GM12878 (cell line): Measurements from ENCODE around the gene SLC22A3. TPM values are rescaled to one million over a fixed set of nuclear protein-coding genes. Genes with fewer than 3 reads are reported as not detected.

Experiments used
- ASH2L ChIP-seq: fragments of 300-600, 200-600 bp; sonication (generic); IDR thresholded peaks from 2 replicates; pipeline ENCODE4 v1.6.1; 2017; ENCODE audit warnings: low read depth, mild to moderate bottlenecking, borderline replicate concordance
- BCLAF1 ChIP-seq: fragments of 450-650 bp; IDR thresholded peaks from 2 replicates; pipeline ENCODE4 v1.6.1; 2017; ENCODE audit warnings: antibody characterized with exemption, mild to moderate bottlenecking, moderate library complexity
- CHD2 ChIP-seq: IDR thresholded peaks from 2 replicates; pipeline ENCODE4 v1.6.1; 2011; ENCODE audit warnings: low read depth, low read length, improper control_type of control experiment, borderline replicate concordance
- JUND ChIP-seq: IDR thresholded peaks from 2 replicates; pipeline ENCODE4 v1.6.1; 2012; ENCODE audit warnings: low read depth, mild to moderate bottlenecking, low read length, improper control_type of control experiment, moderate library complexity
- KAT2A ChIP-seq: conservative IDR thresholded peaks from 2 replicates; pipeline ENCODE4 v1.6.1; 2011; ENCODE audit warnings: low read depth, low read length; ENCODE audit not compliant: control insufficient read depth
- LARP7 ChIP-seq: fragments of 450-650 bp; IDR thresholded peaks from 2 replicates; pipeline ENCODE4 v1.6.1; 2017; ENCODE audit warnings: mild to moderate bottlenecking
- MEF2B ChIP-seq: fragments of 450-650 bp; IDR thresholded peaks from 2 replicates; pipeline ENCODE4 v1.6.1; 2018; ENCODE audit warnings: mild to moderate bottlenecking, moderate library complexity; ENCODE audit not compliant: partially characterized antibody, poor library complexity, severe bottlenecking
- MLLT1 ChIP-seq: fragments of 450-650 bp; IDR thresholded peaks from 2 replicates; pipeline ENCODE4 v1.6.1; 2016; ENCODE audit warnings: mild to moderate bottlenecking
- NR2C2 ChIP-seq: IDR thresholded peaks from 2 replicates; pipeline ENCODE4 v1.6.1; 2011; ENCODE audit warnings: borderline replicate concordance, low read depth; ENCODE audit not compliant: control insufficient read depth, insufficient read length
- PRDM15 ChIP-seq: fragments of 450-650 bp; formaldehyde crosslinking; IDR thresholded peaks from 2 replicates; pipeline ENCODE4 v1.4.0; 2020; ENCODE audit warnings: mild to moderate bottlenecking, moderate library complexity
- RELB ChIP-seq: fragments of 450-650 bp; IDR thresholded peaks from 2 replicates; pipeline ENCODE4 v1.6.1; 2017; ENCODE audit warnings: low read depth, mild to moderate bottlenecking, moderate library complexity
- SMC3 ChIP-seq: IDR thresholded peaks from 2 replicates; pipeline ENCODE4 v1.6.1; 2011; ENCODE audit warnings: low read length, improper control_type of control experiment, borderline replicate concordance
- SP1 ChIP-seq: IDR thresholded peaks from one replicate; pipeline ENCODE4 v1.6.1; 2011; ENCODE audit warnings: low read depth, low read length
- SRF ChIP-seq, 2 experiments: IDR thresholded peaks; 2 replicates each; pipeline ENCODE4 v1.6.1; 2011; ENCODE audit warnings: low read depth in 2 of 2, low read length in 2 of 2, mild to moderate bottlenecking in 1 of 2, moderate library complexity in 1 of 2
- TARDBP ChIP-seq: IDR thresholded peaks from 2 replicates; pipeline ENCODE4 v1.6.1; 2016; ENCODE audit warnings: borderline replicate concordance
- ZNF217 ChIP-seq: fragments of 450-650 bp; IDR thresholded peaks from 2 replicates; pipeline ENCODE4 v1.6.1; 2017; ENCODE audit warnings: antibody characterized with exemption, mild to moderate bottlenecking
- polyA plus RNA-seq, 11 experiments: library from polyadenylated mRNA; depleted of rRNA in 4 of 11; unstranded in 6 of 11; stranded (reverse) in 5 of 11; fragments of >200 nt; fragmentation: Nextera tagmentation in 4 of 11; fragmentation: Illumina TruSeq in 1 of 11; extraction: Ambion mirVana in 4 of 11; extraction: Trizol in 1 of 11; gene quantifications; 1 replicate in 1 of 11; 2 replicates in 10 of 11; pipeline versions ENCODE4 v1.2.1 to v1.2.3, GENCODE V29; 2011 to 2016; ENCODE audit warnings: inconsistent platforms in 2 of 11, missing spikeins in 2 of 11, low read depth in 1 of 11
- total RNA-seq, 4 experiments: library from RNA; depleted of rRNA in 3 of 4; stranded (reverse); fragments of >200 nt in 3 of 4; fragmentation: Illumina TruSeq in 1 of 4; extraction: Trizol in 1 of 4; gene quantifications; 2 replicates each; pipeline versions ENCODE4 v1.2.1 to v1.2.3, GENCODE V29; 2013 to 2021

SLC22A3 gene
- total and polyA plus RNA-seq, 10 of the 15 experiments (the other 5 are each of a cell fraction or from before 2014, with no cell fraction given): 0.07 to 0.15 TPM; not detected in 8

DNA sequence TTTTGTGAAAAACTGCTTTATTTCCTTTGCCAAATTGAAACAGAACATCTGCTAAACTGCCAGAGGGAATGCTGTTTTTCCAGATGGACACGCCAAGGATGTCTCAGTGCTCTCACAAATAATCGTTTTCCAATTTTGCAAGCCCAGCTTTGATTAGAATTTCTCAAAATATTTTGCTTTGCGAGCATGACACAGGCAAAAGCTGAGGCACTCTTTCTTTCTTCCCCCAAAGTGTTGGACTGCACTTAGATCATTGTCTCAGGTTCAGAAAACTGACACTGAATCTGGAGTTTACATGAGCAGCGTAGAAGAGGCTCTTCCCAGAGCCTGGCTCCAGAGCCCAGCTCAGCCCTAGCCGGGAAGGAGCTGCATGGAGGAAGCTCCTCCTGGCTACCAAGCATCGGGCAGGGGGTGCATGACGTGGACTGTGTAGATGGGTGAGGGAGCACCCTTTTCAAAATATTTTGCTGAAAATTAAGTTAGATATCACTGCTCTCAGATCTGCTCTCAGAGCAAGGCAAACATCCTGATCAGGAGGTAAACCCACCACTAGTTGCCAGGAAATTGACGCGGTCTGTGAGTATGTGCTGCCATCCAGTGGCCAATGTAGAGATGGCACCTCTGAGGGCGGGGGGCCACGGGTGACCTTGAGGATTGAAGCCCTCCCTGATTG, 107.5 kb downstream of the SLC22A3 start (continued):
- TF ChIP-seq RELB (no peak), ZNF217 (no peak), LARP7 (0 out of 2 replicates have a peak, but pooled peaks have one; percentile 36), BCLAF1 (no peak), CHD2 (no peak), NR2C2 (no peak), MEF2B (no peak), KAT2A (no peak), JUND (no peak), MLLT1 (no peak), ASH2L (no peak), TARDBP (no peak), SRF (IDR thresholded peaks at IDR 0.05; ENCODE audit: low read depth in 2 of 2, low read length in 2 of 2) (no peak), PRDM15 (CRISPR knock-in tag) (no peak), SP1 (peak; percentile 12), SMC3 (peak; percentile 93)
